Testis (tissue), 3 donors: ENCODE measurements around the gene EEF2KMT. TPM values are rescaled to one million over a fixed set of nuclear protein-coding genes. Genes with fewer than 3 reads are reported as not detected.

Source experiments
- DNase-seq: peaks from one replicate; pipeline ENCODE4 v3.0.0-alpha.2; 2019
- H3K27ac ChIP-seq, 2 donors: fragments of 200-600 bp; sonication (generic); one replicate each; pipeline ENCODE4 v1.5.1; 2019
- H3K27me3 ChIP-seq: fragments of 200-600 bp; sonication (generic); one replicate; pipeline ENCODE4 v1.5.1; 2019
- H3K36me3 ChIP-seq: fragments of 200-600 bp; sonication (generic); one replicate; pipeline ENCODE4 v1.5.1; 2017; ENCODE audit warnings: low read depth; ENCODE audit errors: missing control alignments
- H3K4me1 ChIP-seq: fragments of 200-600 bp; sonication (generic); one replicate; pipeline ENCODE4 v1.5.1; 2019
- H3K4me3 ChIP-seq, 2 donors: fragments of 200-600 bp; sonication (generic); one replicate each; pipeline ENCODE4 v1.5.1; 2017 to 2019
- H3K9me3 ChIP-seq: fragments of 200-600 bp; sonication (generic); one replicate; pipeline ENCODE4 v1.5.1; 2017
- POLR2A ChIP-seq: fragments of 450-650 bp; IDR thresholded peaks from one replicate; pipeline ENCODE4 v1.6.1; 2017; ENCODE audit warnings: antibody characterized with exemption, mild to moderate bottlenecking, moderate library complexity
- WGBS, 2 donors: methylation state at CpG; one replicate each; pipeline ENCODE4 v1.1.5; 2018; 5-methylcytosine and 5-hydroxymethylcytosine counted together
- intact Hi-C: fragments of 100-400 bp; cut with DNase I; formaldehyde crosslinking; loops from one replicate; pipeline ENCODE4 v1.15.1; 2023; ENCODE audit warnings: low total_unique reads
- polyA plus RNA-seq: library from polyadenylated mRNA; stranded (reverse); fragments of 350-450 nt; fragmentation: Illumina TruSeq; extraction: RNeasy Lipid Tissue Mini Kit (QIAGEN cat#74804); gene quantifications from one replicate; pipeline ENCODE4 v1.2.3, GENCODE V29; 2014; ENCODE audit warnings: low read depth, low replicate concordance; ENCODE audit not compliant: insufficient read depth
- total RNA-seq, 2 donors: library from RNA; depleted of rRNA; stranded (reverse); fragments of >200 nt; gene quantifications; one replicate each; pipeline ENCODE4 v1.2.3, GENCODE V29; 2016
- TF ChIP-seq, protein P1 (sequence below), 3 experiments: fragments of 450-650 bp in 2 of 3; fragments of 200-600 bp in 1 of 3; sonication (generic) in 1 of 3; IDR thresholded peaks; one replicate each; pipeline ENCODE4 v1.5.1; 2016 to 2019; ENCODE audit warnings: antibody characterized with exemption in 3 of 3, mild to moderate bottlenecking in 2 of 3, moderate library complexity in 1 of 3

EEF2KMT gene
- total and polyA plus RNA-seq, 3 donors from 2014 or later: 20.3 to 36.7 (median 20.6) TPM

DNA sequence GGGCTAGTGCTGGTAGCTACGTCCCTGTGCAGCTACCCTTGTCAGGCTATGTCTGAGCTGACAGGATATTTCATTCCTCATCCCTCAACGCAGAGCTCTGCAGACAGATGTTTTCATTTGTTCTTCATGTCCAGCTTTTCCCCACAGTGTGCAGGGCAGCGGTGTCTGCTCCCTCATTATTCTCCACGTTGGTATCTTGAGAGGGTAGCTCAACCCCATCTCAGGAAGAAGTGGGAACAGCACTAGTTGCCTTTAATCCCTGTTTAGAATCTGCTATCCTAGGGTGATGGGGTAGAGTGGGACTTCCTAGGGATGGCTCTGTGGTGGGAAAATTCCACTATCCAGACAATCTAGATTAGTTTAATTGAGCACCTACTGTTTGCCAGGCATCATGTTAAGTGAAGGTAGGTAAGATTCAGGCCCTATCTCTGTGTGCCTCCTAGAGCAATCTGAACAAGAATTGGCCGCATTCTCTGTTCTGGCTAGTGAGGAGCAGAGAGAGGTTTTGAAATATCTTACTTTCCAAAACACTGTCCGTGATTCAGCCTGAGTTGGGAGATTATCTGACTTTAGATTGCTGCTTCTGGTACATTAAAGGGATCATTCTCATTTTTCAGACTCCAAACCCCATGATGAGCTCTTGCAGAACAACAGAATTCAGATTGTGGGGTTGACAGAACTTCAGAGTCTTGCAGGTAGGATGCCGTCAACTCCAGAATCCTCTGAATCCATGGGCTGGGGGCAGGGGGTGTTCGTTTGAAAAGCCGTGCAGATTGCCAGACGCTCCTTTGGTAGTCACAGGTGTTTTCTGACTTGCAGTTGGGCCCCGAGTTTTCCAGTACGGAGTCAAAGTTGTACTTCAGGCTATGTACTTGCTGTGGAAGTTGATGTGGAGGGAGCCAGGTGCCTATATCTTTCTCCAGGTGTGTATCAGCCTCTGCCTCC is 25.0 kb downstream of the EEF2KMT start:
- H3K9me3 ChIP-seq: no peaks in the 10 kb centered on the region
- H3K4me3 ChIP-seq: peak overlapping the region; percentile 62 to 85
- H3K4me1 ChIP-seq: peaks cover 11% of the 10 kb centered on the region
- H3K27me3 ChIP-seq: no peaks in the 10 kb centered on the region
- no peak for TF ChIP-seq POLR2A
- TF ChIP-seq, protein P1, sequence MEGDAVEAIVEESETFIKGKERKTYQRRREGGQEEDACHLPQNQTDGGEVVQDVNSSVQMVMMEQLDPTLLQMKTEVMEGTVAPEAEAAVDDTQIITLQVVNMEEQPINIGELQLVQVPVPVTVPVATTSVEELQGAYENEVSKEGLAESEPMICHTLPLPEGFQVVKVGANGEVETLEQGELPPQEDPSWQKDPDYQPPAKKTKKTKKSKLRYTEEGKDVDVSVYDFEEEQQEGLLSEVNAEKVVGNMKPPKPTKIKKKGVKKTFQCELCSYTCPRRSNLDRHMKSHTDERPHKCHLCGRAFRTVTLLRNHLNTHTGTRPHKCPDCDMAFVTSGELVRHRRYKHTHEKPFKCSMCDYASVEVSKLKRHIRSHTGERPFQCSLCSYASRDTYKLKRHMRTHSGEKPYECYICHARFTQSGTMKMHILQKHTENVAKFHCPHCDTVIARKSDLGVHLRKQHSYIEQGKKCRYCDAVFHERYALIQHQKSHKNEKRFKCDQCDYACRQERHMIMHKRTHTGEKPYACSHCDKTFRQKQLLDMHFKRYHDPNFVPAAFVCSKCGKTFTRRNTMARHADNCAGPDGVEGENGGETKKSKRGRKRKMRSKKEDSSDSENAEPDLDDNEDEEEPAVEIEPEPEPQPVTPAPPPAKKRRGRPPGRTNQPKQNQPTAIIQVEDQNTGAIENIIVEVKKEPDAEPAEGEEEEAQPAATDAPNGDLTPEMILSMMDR (IDR thresholded peaks at IDR 0.05): no peak
- peak overlapping the region; percentile 64 to 85 for H3K27ac ChIP-seq
- DNase-seq: no peak
- intact Hi-C loops: no loop called here
- H3K36me3 ChIP-seq: no peaks in the 10 kb centered on the region
- 38 to 47% methylated on average over 12 of the region's 12 CpGs for WGBS, 2 donors

DNA sequence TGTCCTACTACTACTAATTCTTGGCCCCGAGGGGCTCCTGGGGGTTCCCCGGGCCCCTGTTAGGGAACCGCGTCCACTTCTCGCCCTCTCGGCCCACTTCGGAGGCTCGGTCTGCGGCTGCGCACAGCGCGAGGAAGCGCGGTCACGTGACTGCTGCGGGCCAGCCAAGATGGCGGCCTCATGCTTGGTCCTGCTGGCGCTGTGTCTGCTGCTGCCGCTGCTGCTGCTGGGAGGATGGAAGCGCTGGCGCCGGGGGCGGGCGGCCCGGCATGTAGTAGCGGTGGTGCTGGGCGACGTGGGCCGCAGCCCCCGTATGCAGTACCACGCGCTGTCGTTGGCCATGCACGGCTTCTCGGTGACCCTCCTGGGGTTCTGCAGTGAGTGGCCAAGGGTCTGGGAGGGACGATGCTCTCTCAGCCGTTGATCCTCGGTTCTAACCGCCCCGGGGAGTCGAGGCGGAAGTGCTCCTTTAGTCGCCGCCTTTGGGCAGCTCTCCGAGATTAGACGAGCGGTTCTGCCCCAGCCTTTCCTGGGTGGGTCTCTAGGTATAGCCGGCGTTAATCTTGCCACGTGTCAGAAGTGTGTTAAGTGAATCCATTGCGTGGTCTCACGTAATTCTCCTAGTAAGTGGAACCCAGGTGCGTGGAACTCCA is 25.8 kb downstream of the EEF2KMT start, which contains the start of gene ALG1:
Gene ALG1 (plus strand): TSS at position 163 of the 653 bp plus-strand sequence. CDS start 7 bp downstream, at position 170.
- 0% methylated on average over 16 to 45 of the region's 53 CpGs for WGBS, 2 donors
- intact Hi-C loops: no loop called here
- DNase-seq: peak; percentile 92

DNA sequence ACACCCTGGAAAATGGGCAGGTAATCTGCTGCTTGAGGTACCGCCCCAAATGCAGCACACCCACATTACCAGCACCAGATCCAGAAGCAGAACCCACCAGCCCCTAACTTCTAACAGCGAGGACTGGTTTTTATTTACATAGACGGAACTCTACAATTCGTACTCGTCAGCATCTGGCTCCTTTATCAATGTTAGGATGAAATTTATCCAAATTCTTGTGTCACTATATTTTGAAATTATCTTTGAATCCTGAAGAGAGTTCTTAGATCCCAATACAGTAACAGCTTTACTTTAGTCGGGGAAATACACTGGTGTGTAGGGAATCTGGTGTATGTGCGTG is 26.3 kb downstream of the EEF2KMT start:
- H3K27me3 ChIP-seq: no peaks in the 10 kb centered on the region
- no peak for DNase-seq
- no peaks in the 10 kb centered on the region for H3K9me3 ChIP-seq
- H3K36me3 ChIP-seq: no peaks in the 10 kb centered on the region
- H3K4me1 ChIP-seq: peaks cover 11% of the 10 kb centered on the region
- peak overlapping the region; percentile 62 to 85 for H3K4me3 ChIP-seq
- 25 to 43% methylated on average over 7 of the region's 7 CpGs for WGBS, 2 donors
- H3K27ac ChIP-seq: peak overlapping the region; percentile 64 to 85
- intact Hi-C loops: no loop called here
- TF ChIP-seq, protein P1 (IDR thresholded peaks at IDR 0.05): no peak
- TF ChIP-seq POLR2A: no peak

More for the DNA sequence above, 25.8 kb downstream of the EEF2KMT start, which contains the start of gene ALG1:
- H3K4me1 ChIP-seq: peaks cover 11% of the 10 kb centered on the region
- H3K27me3 ChIP-seq: no peaks in the 10 kb centered on the region
- peak within 1 kb of the TSS; percentile 62 to 85 for H3K4me3 ChIP-seq
- peak within 1 kb of the TSS; percentile 64 to 85 for H3K27ac ChIP-seq
- no peaks in the 10 kb centered on the region for H3K36me3 ChIP-seq
- H3K9me3 ChIP-seq: no peaks in the 10 kb centered on the region
- TF ChIP-seq, protein P1 (IDR thresholded peaks at IDR 0.05): no peak
- TF ChIP-seq POLR2A: peak; percentile 15

DNA sequence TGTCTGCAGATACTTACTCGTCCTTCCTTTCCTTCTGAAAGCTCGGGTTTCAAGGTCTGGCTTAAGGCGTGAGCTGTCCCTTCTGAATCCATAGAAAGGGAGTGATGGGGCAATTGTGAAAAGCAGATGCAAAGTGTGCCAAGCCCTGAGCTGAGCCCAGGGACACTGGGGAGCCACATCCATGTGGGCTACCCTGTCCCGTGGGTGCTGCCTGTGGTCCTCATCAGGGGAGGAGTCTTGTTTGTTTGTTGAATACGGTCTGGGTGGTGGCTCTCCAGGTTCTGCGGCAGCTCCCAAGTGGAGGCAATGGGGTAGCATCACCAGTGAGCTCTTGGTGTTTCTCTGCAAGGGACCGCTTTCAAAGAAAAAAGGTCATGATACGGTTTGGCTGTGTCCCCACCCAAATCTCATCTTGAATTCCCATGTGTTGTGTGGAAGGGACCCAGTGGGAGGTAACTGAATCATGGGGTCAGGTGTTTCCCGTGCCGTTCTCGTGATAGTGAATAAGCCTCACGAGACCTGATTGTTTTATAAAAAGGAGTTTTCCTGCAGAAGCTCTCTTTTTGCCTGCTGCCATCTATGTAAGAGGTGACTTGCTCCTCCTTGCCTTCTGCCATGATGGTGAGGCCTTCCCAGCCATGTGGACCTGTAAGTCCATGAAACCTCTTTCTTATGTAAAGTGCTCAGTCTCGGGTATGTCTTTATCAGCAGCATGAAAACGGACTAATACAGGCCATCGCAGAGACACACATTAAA is 27.0 kb downstream of the EEF2KMT start:
- Histone ChIP-seq H3K4me1 (peaks cover 11% of the 10 kb centered on the region), H3K4me3 (no peak overlapping the region), H3K27ac (no peak overlapping the region), H3K36me3 (no peaks in the 10 kb centered on the region), H3K9me3 (no peaks in the 10 kb centered on the region), H3K27me3 (no peaks in the 10 kb centered on the region)
- TF ChIP-seq, protein P1 (IDR thresholded peaks at IDR 0.05): no peak
- TF ChIP-seq POLR2A: no peak
- DNase-seq: no peak
- intact Hi-C loops: no loop called here
- WGBS, 2 donors: 84 to 86% methylated on average over 15 of the region's 15 CpGs
